Right lobe of liver (tissue), 6 donors: Measurements from ENCODE around the gene MEIKIN. TPM values are rescaled to one million over a fixed set of nuclear protein-coding genes. Genes with fewer than 3 reads are reported as not detected.
"Not testable (repeated sequence)": the region's sequence is repeated elsewhere in the genome, so short reads cannot be mapped to it uniquely, and the experiment has no call there.

Experiments
- ATAC-seq, 4 donors: fragments of 200-7000 bp; cut with Tn5 transposase; one replicate each; pipeline ENCODE4 v1.9.1; 2020; ENCODE audit warnings: mild to moderate bottlenecking in 4 of 4, moderate library complexity in 4 of 4
- DNase-seq, 3 donors: peaks; one replicate each; pipeline ENCODE4 v3.0.0-alpha.2; 2020
- H3K27ac ChIP-seq, 3 donors: fragments of 200-600 bp; one replicate each; pipeline ENCODE4 v1.8.0; 2022
- H3K27me3 ChIP-seq, 2 donors: fragments of 200-600 bp; one replicate each; pipeline ENCODE4 v1.8.0; 2022
- H3K36me3 ChIP-seq, 4 donors: fragments of 200-600 bp; sonication (generic) in 1 of 4; one replicate each; pipeline versions ENCODE4 v1.5.1 to v1.8.0; 2017 to 2022; ENCODE audit warnings: control low read depth in 1 of 4
- H3K4me1 ChIP-seq, 4 donors: fragments of 200-600 bp; sonication (generic) in 1 of 4; one replicate each; pipeline versions ENCODE4 v1.5.1 to v1.8.0; 2017 to 2022; ENCODE audit warnings: control low read depth in 1 of 4
- H3K4me3 ChIP-seq, 3 donors: fragments of 200-600 bp; one replicate each; pipeline ENCODE4 v1.8.0; 2022
- H3K9me3 ChIP-seq, 4 donors: fragments of 200-600 bp; sonication (generic) in 1 of 4; one replicate each; pipeline versions ENCODE4 v1.5.1 to v1.8.0; 2017 to 2022; ENCODE audit warnings: control low read depth in 1 of 4
- CTCF ChIP-seq, 4 donors: fragments of 200-600 bp in 3 of 4; fragments of 450-650 bp in 1 of 4; IDR thresholded peaks; one replicate each; pipeline versions ENCODE4 v1.5.1 to v1.8.0; 2016 to 2022; ENCODE audit warnings: antibody characterized with exemption in 4 of 4, mild to moderate bottlenecking in 2 of 4
- POLR2A ChIP-seq: fragments of 450-650 bp; IDR thresholded peaks from one replicate; pipeline ENCODE4 v1.6.1; 2017; ENCODE audit warnings: antibody characterized with exemption, mild to moderate bottlenecking
- WGBS: methylation state at CpG from one replicate; pipeline ENCODE4 v1.1.6; 2018; ENCODE audit warnings: low coverage, low lambda C conversion rate; ENCODE audit not compliant: insufficient coverage; ENCODE audit errors: missing lambda C conversion rate; 5-methylcytosine and 5-hydroxymethylcytosine counted together
- intact Hi-C, 2 donors: fragments of 100-400 bp; cut with DNase I; formaldehyde crosslinking; loops; one replicate each; pipeline versions ENCODE4 v1.11.2 to v1.14.1; 2022
- total RNA-seq, 6 experiments: library from RNA; depleted of rRNA in 2 of 6; stranded (reverse); fragments of >200 nt in 2 of 6; fragmentation: NEBNext Ultra II Directional in 3 of 6; extraction: Animal tissue kit (Norgen Biotek cat#: 25700) in 3 of 6; gene quantifications; one replicate each; pipeline versions ENCODE4 v1.1.0 to v1.2.4, GENCODE V29; 2016 to 2023
- donor health status: DM: no; HTN: yes; CAD: no.
- donor health status: DM: no; HTN: no; CAD: no.
- donor health status: DM: no; HTN: no; CAD: no.
- donor health status: DM: no; HTN: yes; CAD: no.
- donor health status: DM: no; HTN: yes; CAD: no.

Gene MEIKIN
- total RNA-seq, 6 experiments from 2014 or later, result 0.55 TPM; not detected in 5

- Histone ChIP-seq H3K4me3 (no peak overlapping the region), H3K4me1 (peaks cover 0 to 18% (median 0%) of the 10 kb centered on the region in 4 donors), H3K27me3 (no peaks in the 10 kb centered on the region), H3K9me3 (no peaks in the 10 kb centered on the region), H3K36me3 (no peaks in the 10 kb centered on the region), H3K27ac (no peak overlapping the region)
- intact Hi-C loops, result no loop called here
- no peak for TF ChIP-seq POLR2A
- TF ChIP-seq CTCF (IDR thresholded peaks at IDR 0.05), result no peak
- ATAC-seq, result no peak
- WGBS, result 75% methylated on average over 1 of the region's 1 CpG
- DNase-seq, result no peak
Observed at GRCh38 chr5:131783357-131783756, 162.1 kb downstream of the MEIKIN start.

GRCh38 chr5:131782717-131783116 lies 162.7 kb downstream of the MEIKIN start:
- ATAC-seq (no peak), DNase-seq (no peak)
- Histone ChIP-seq H3K9me3 (no peaks in the 10 kb centered on the region), H3K36me3 (no peaks in the 10 kb centered on the region), H3K4me3 (no peak overlapping the region), H3K4me1 (peaks cover 0 to 12% (median 0%) of the 10 kb centered on the region in 4 donors), H3K27ac (no peak overlapping the region), H3K27me3 (no peaks in the 10 kb centered on the region)
- 96% methylated on average over 11 of the region's 11 CpGs for WGBS
- TF ChIP-seq POLR2A, result no peak
- no peak for TF ChIP-seq CTCF (IDR thresholded peaks at IDR 0.05)
- intact Hi-C loops, result no loop called here

- H3K4me3 ChIP-seq, ATAC-seq, H3K9me3 ChIP-seq, DNase-seq, H3K27me3 ChIP-seq, H3K36me3 ChIP-seq, H3K27ac ChIP-seq, intact Hi-C loops, H3K4me1 ChIP-seq: not testable (repeated sequence)
- no CpG with 5 or more reads among the region's 1 CpG for WGBS
Observed at GRCh38 chr5:131778141-131778540, 167.3 kb downstream of the MEIKIN start.

- DNase-seq (no peak), ATAC-seq (no peak)
- no peaks in the 10 kb centered on the region for H3K27me3 ChIP-seq
- no peak overlapping the region for H3K27ac ChIP-seq
- intact Hi-C loops, result no loop called here
- H3K4me1 ChIP-seq, result peaks cover 0 to 9% (median 0%) of the 10 kb centered on the region in 4 donors
- WGBS, result 89% methylated on average over 1 of the region's 1 CpG
- no peak overlapping the region for H3K4me3 ChIP-seq
- no peak for TF ChIP-seq CTCF (IDR thresholded peaks at IDR 0.05)
- no peaks in the 10 kb centered on the region for H3K36me3 ChIP-seq
- no peaks in the 10 kb centered on the region for H3K9me3 ChIP-seq
Observed at GRCh38 chr5:131776450-131776849, 169.0 kb downstream of the MEIKIN start.

GRCh38 chr5:131774652-131775367 lies 170.7 kb downstream of the MEIKIN start:
- Histone ChIP-seq H3K9me3 (no peaks in the 10 kb centered on the region), H3K27me3 (no peaks in the 10 kb centered on the region), H3K4me3 (no peak overlapping the region), H3K4me1 (peaks cover 0 to 9% (median 0%) of the 10 kb centered on the region in 4 donors), H3K27ac (no peak overlapping the region), H3K36me3 (no peaks in the 10 kb centered on the region)
- intact Hi-C loops, result no loop called here
- 67% methylated on average over 4 of the region's 4 CpGs for WGBS
- DNase-seq (no peak), ATAC-seq (no peak)
- no peak for TF ChIP-seq CTCF (IDR thresholded peaks at IDR 0.05)
- TF ChIP-seq POLR2A, result no peak
